CD8-positive, alpha-beta memory T cell (primary cell): ENCODE measurements around the gene SF3B6. TPM values are rescaled to one million over a fixed set of nuclear protein-coding genes. Genes with fewer than 3 reads are reported as not detected.
"Not testable (repeated sequence)": the region's sequence is repeated elsewhere in the genome, so short reads cannot be mapped to it uniquely, and the experiment has no call there.

Experiments used
- CTCF ChIA-PET: fragments of 350-600 bp; sonication (Branson Sonifier 250); formaldehyde crosslinking; loops from one replicate; lab custom pipeline; 2021; ENCODE audit warnings: antibody characterized with exemption; lab: Charles Lee
- POLR2A ChIA-PET: fragments of 350-600 bp; sonication (Branson Sonifier 250); formaldehyde crosslinking; loops from one replicate; lab custom pipeline; 2021; ENCODE audit warnings: antibody characterized with exemption; lab: Charles Lee
- DNase-seq, 5 donors: peaks; one replicate each; pipeline versions ENCODE4 v3.0.0 to v3.0.0-alpha.2; 2020 to 2022; ENCODE audit warnings: mixed read lengths in 1 of 5
- H3K27ac ChIP-seq: one replicate; pipeline ENCODE4 v1.7.0; 2013; ENCODE audit warnings: low read depth, mild to moderate bottlenecking, low read length, moderate library complexity
- H3K27me3 ChIP-seq: 2 replicates; pipeline ENCODE4 v1.7.0; 2013; ENCODE audit warnings: low read length, mild to moderate bottlenecking; ENCODE audit not compliant: insufficient read depth, poor library complexity, severe bottlenecking
- H3K36me3 ChIP-seq: 2 replicates; pipeline ENCODE4 v1.7.0; 2013; ENCODE audit warnings: mild to moderate bottlenecking, low read length, moderate library complexity; ENCODE audit not compliant: insufficient read depth
- H3K4me1 ChIP-seq: 2 replicates; pipeline ENCODE4 v1.7.0; 2013; ENCODE audit warnings: mild to moderate bottlenecking, low read length, moderate library complexity; ENCODE audit not compliant: insufficient read depth
- H3K4me3 ChIP-seq: 2 replicates; pipeline ENCODE4 v1.7.0; 2013; ENCODE audit warnings: mild to moderate bottlenecking, low read length
- H3K9me3 ChIP-seq: 2 replicates; pipeline ENCODE4 v1.7.0; 2013; ENCODE audit warnings: mild to moderate bottlenecking, low read length
- H3K27ac Mint-ChIP-seq, 8 donors: one replicate each; pipeline ENCODE4 v1.8.0; 2020 to 2021; ENCODE audit warnings: mixed read lengths in 8 of 8, mild to moderate bottlenecking in 6 of 8, inconsistent platforms in 3 of 8, moderate library complexity in 3 of 8
- H3K27me3 Mint-ChIP-seq, 2 donors: one replicate each; pipeline ENCODE4 v1.8.0; 2020 to 2021; ENCODE audit warnings: mixed read lengths in 2 of 2, mild to moderate bottlenecking in 1 of 2, moderate library complexity in 1 of 2
- H3K36me3 Mint-ChIP-seq, 3 donors: one replicate each; pipeline ENCODE4 v1.8.0; 2020 to 2021; ENCODE audit warnings: mixed read lengths in 3 of 3, inconsistent platforms in 1 of 3, mild to moderate bottlenecking in 1 of 3
- H3K4me1 Mint-ChIP-seq, 3 donors: one replicate each; pipeline ENCODE4 v1.8.0; 2020 to 2021; ENCODE audit warnings: mixed read lengths in 3 of 3, inconsistent platforms in 1 of 3, mild to moderate bottlenecking in 1 of 3
- H3K4me3 Mint-ChIP-seq, 7 donors: one replicate each; pipeline ENCODE4 v1.8.0; 2020 to 2021; ENCODE audit warnings: mixed read lengths in 7 of 7, mild to moderate bottlenecking in 6 of 7, moderate library complexity in 4 of 7, inconsistent platforms in 2 of 7
- H3K9me3 Mint-ChIP-seq, 5 donors: one replicate each; pipeline ENCODE4 v1.8.0; 2020 to 2022; ENCODE audit warnings: mixed read lengths in 5 of 5, mild to moderate bottlenecking in 3 of 5, moderate library complexity in 2 of 5, inconsistent platforms in 1 of 5
- polyA plus RNA-seq: library from polyadenylated mRNA; unstranded; fragments of 300-500 nt; fragmentation: Illumina TruSeq; gene quantifications from one replicate; pipeline ENCODE4 v1.2.3, GENCODE V29; 2021
- total RNA-seq, 2 experiments: library from RNA; stranded (reverse); gene quantifications; one replicate each; pipeline ENCODE4 v1.2.3, GENCODE V29; 2021

The SF3B6 gene
- total and polyA plus RNA-seq, 3 experiments from 2014 or later = 141 to 181 (median 146) TPM

DNA sequence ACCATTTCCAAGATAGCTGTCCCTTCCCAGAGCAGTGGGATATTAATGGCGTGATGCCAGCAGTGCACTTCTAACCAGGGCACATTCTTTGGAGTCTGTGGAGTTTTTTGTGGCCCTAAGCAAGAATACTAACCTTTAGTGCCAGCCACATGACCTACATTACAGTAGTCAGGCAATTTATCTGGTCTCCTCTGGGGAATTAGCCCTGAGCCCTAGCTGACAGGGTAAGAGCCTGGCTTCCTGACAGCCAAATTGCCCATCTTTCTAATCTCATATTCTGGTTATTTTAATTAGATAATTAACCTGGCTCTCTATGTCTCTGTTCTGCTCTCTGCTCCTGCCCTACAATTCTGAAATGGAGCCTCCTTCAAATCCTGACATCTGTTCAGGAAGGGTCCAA is 41.8 kb upstream of the SF3B6 start:
- Mint-ChIP-seq H3K4me1 (peaks cover 3 to 7% (median 7%) of the 10 kb centered on the region in 3 donors), H3K27me3 (no peaks in the 10 kb centered on the region), H3K9me3 (no peaks in the 10 kb centered on the region), H3K36me3 (peaks cover 0 to 7% (median under 1%) of the 10 kb centered on the region in 3 donors), H3K4me3 (no peak overlapping the region), H3K27ac (peak overlapping the region in 1 of 8 donors; percentile 21)
- peaks cover 5% of the 10 kb centered on the region for H3K4me1 ChIP-seq
- no peaks in the 10 kb centered on the region for H3K27me3 ChIP-seq
- no peak overlapping the region for H3K4me3 ChIP-seq
- DNase-seq = no peak
- H3K9me3 ChIP-seq = no peaks in the 10 kb centered on the region
- H3K27ac ChIP-seq = no peak overlapping the region
- ChIA-PET CTCF (no interaction called here), POLR2A (no interaction called here)
- no peaks in the 10 kb centered on the region for H3K36me3 ChIP-seq

DNA sequence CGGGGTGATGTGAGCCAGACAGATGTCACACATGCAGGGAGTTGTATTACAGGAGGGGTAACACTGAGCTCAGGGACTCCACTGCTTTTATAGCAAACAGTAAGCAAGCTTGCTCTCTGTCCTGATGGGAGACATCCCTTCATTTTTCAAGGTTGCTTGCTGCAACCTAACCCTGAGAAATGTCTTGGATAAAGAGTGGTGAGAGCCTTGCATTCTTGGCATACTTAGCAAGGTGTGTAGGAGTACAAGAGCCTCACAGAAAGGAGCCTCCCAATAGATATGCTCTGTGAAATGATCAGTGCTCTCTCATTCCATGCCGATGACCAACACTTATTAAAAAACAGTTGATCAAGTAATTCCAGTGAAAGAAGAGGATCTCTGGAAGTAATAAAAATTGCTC is 38.9 kb upstream of the SF3B6 start:
- H3K4me3 ChIP-seq = no peak overlapping the region
- DNase-seq = no peak

DNA sequence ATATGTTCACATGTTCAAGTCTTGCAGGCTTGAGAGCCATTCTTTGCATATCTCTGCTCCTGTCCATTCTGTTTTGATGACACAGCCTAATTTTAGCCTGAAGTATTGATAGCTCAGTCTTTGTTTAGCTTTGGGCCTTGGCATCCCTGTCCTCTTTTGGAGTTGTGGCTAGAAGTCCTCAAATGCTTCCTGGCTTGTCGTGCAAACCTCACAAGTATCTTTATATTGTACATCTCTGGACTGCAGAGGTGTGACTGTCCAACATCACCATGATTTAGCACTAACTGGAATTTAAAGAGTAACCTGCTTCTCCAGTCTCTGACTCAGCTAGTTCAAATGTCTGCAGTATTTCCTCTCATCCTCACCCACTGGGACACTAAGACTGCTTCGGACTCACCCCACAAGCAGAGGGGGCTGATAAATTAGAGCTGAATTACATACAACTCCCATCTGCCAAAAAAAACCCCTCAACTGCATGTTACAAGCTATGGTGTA is 35.3 kb upstream of the SF3B6 start:
- H3K4me1 ChIP-seq = no peaks in the 10 kb centered on the region
- H3K36me3 ChIP-seq = no peaks in the 10 kb centered on the region
- H3K9me3 ChIP-seq = no peaks in the 10 kb centered on the region
- no peak overlapping the region for H3K4me3 Mint-ChIP-seq
- H3K4me3 ChIP-seq = no peak overlapping the region
- POLR2A ChIA-PET = interaction anchor here (0.6 kb wide), 2 partner anchors 18 to 22 kb away, joined by 3 read pairs; no protein-coding TSS in a partner anchor
- peaks cover 3 to 25% (median 12%) of the 10 kb centered on the region in 5 donors for H3K9me3 Mint-ChIP-seq
- CTCF ChIA-PET = no interaction called here
- no peaks in the 10 kb centered on the region for H3K27me3 ChIP-seq
- peak overlapping the region in 1 of 8 donors; percentile 18 for H3K27ac Mint-ChIP-seq
- H3K27me3 Mint-ChIP-seq = no peaks in the 10 kb centered on the region
- H3K36me3 Mint-ChIP-seq = peaks cover 1 to 29% (median 3%) of the 10 kb centered on the region in 3 donors
- DNase-seq = no peak
- no peaks in the 10 kb centered on the region for H3K4me1 Mint-ChIP-seq
- no peak overlapping the region for H3K27ac ChIP-seq

More for the DNA sequence above, 38.9 kb upstream of the SF3B6 start:
- Mint-ChIP-seq H3K9me3 (no peaks in the 10 kb centered on the region), H3K4me3 (no peak overlapping the region), H3K27me3 (no peaks in the 10 kb centered on the region), H3K4me1 (no peaks in the 10 kb centered on the region), H3K36me3 (peaks cover 1 to 7% (median 3%) of the 10 kb centered on the region in 3 donors), H3K27ac (peak overlapping the region in 1 of 8 donors; percentile 35)
- no peaks in the 10 kb centered on the region for H3K36me3 ChIP-seq
- no peaks in the 10 kb centered on the region for H3K27me3 ChIP-seq
- no peak overlapping the region for H3K27ac ChIP-seq
- no peaks in the 10 kb centered on the region for H3K9me3 ChIP-seq
- CTCF ChIA-PET = no interaction called here
- POLR2A ChIA-PET = no interaction called here
- no peaks in the 10 kb centered on the region for H3K4me1 ChIP-seq

DNA sequence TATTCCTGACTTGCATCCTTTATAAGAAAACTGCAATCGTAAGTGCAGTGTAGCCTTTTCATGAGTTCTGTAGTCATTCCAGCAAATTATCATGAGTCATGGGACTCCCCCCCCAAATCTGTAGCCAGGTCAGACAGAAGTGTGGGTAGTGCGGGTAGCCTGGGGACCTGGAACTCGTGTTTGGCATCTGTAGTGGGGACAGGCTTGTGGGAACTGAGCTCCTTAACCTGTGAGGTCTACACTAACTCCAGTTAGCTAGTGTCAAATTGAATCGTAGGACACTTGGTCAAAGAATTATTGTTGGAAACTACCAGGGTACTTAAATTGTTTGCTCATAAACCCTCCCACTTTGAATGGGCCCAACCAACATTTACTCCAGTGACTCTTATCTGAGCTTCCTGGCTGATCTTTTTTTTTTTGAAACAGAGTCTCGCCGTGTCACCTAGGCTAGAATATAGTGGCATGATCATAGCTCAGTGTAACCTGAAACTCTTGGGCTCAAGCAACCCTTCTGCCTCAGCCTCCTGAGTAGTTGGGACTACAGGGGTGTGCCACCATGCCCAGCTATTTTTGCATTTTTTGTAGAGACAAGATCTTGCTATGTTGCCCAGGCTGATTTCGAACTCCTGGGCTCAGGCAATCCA is 34.7 kb upstream of the SF3B6 start:
- Histone ChIP-seq H3K4me1 (no peaks in the 10 kb centered on the region), H3K27ac (no peak overlapping the region), H3K9me3 (no peaks in the 10 kb centered on the region), H3K4me3 (no peak overlapping the region), H3K27me3 (no peaks in the 10 kb centered on the region), H3K36me3 (no peaks in the 10 kb centered on the region)
- DNase-seq = no peak
- Mint-ChIP-seq H3K4me3 (no peak overlapping the region), H3K27ac (peak overlapping the region in 1 of 8 donors; percentile 44), H3K9me3 (peaks cover 3 to 25% (median 14%) of the 10 kb centered on the region in 5 donors), H3K27me3 (no peaks in the 10 kb centered on the region), H3K4me1 (no peaks in the 10 kb centered on the region), H3K36me3 (peaks cover 1 to 32% (median 3%) of the 10 kb centered on the region in 3 donors)
- CTCF ChIA-PET = no interaction called here
- POLR2A ChIA-PET = no interaction called here

DNA sequence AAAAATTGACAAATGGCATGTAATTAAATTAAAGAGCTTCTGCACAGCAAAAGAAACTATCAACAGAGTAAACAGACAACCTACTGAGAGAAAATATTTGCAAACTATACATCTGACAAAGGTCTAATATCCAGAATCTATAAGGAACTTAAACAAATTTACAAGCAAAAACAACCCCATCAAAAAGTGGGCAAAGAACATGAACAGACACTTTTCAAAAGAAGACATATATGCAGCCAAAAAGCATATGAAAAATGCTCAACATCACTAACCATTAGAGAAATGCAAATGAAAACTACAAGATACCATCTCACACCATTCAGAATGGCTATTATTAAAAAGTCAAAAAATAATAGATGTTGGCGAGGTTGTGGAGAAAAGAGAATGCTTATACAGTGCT is 33.3 kb upstream of the SF3B6 start:
- Mint-ChIP-seq H3K36me3 (peaks cover 1 to 38% (median 3%) of the 10 kb centered on the region in 3 donors), H3K9me3 (peaks cover 3 to 25% (median 17%) of the 10 kb centered on the region in 5 donors)
- CTCF ChIA-PET = interaction anchor here (2.2 kb wide), 1 partner anchor 25 kb away, joined by 7 read pairs; the partner anchor contains the start of gene TP53I3
- H3K4me3 Mint-ChIP-seq, H3K27me3 ChIP-seq, H3K36me3 ChIP-seq, H3K27ac Mint-ChIP-seq, H3K27ac ChIP-seq, H3K4me1 ChIP-seq, DNase-seq, H3K9me3 ChIP-seq, POLR2A ChIA-PET, H3K4me3 ChIP-seq, H3K27me3 Mint-ChIP-seq, H3K4me1 Mint-ChIP-seq: not testable (repeated sequence)

DNA sequence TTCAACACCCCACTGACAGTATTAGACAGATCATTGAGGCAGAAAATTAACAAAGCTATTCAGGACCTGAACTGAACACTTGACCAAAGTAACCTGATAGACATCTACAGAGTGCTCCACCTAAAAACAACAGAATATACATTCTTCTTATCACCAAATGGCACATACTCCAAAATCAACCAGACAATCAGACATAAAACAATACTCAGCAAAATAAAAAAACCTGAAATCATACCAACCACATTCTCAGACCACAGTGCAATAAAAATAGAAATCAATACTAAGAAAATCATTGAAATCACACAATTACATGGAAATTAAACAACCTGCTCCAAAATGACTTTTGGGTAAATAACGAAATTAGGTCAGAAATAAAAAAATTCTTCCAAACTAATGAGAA is 31.2 kb upstream of the SF3B6 start:
- H3K27me3 ChIP-seq = no peaks in the 10 kb centered on the region
- H3K36me3 ChIP-seq = no peaks in the 10 kb centered on the region
- no peak overlapping the region for H3K27ac ChIP-seq
- no peak for DNase-seq
- H3K4me3 Mint-ChIP-seq = no peak overlapping the region
- no peak overlapping the region for H3K4me3 ChIP-seq
- H3K27me3 Mint-ChIP-seq = no peaks in the 10 kb centered on the region
- H3K27ac Mint-ChIP-seq = no peak overlapping the region
- H3K9me3 Mint-ChIP-seq = peaks cover 3 to 25% (median 17%) of the 10 kb centered on the region in 5 donors
- no peaks in the 10 kb centered on the region for H3K4me1 ChIP-seq
- CTCF ChIA-PET = interaction anchor here (2.2 kb wide), 1 partner anchor 23 kb away, joined by 7 read pairs; the partner anchor contains the start of gene TP53I3
- no peaks in the 10 kb centered on the region for H3K9me3 ChIP-seq
- H3K4me1 Mint-ChIP-seq = no peaks in the 10 kb centered on the region
- POLR2A ChIA-PET = no interaction called here
- peaks cover 7 to 37% (median 9%) of the 10 kb centered on the region in 3 donors for H3K36me3 Mint-ChIP-seq

DNA sequence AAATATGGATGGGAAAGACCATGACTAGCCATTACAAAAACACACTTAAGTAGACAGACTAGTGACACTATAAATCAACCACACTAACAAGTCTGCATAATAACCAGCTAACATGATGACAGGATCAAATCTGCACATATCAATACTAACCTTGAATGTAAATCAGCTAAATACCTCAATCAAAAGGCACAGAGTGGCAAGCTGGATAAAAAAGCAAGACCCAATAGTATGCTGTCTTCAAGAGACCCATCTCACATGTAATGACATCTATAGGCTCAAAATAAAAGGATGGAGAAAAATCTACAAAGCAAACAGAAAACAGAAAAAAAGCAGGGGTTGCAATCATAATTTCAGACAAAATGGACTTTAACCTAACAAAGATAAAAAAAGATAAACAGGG is 30.7 kb upstream of the SF3B6 start:
- no peak overlapping the region for H3K4me3 Mint-ChIP-seq
- H3K27ac Mint-ChIP-seq = no peak overlapping the region
- Histone ChIP-seq H3K27me3 (no peaks in the 10 kb centered on the region), H3K27ac (no peak overlapping the region), H3K36me3 (no peaks in the 10 kb centered on the region), H3K9me3 (no peaks in the 10 kb centered on the region), H3K4me1 (no peaks in the 10 kb centered on the region), H3K4me3 (no peak overlapping the region)
- ChIA-PET POLR2A (no interaction called here), CTCF (no interaction called here)
- H3K27me3 Mint-ChIP-seq = no peaks in the 10 kb centered on the region
- no peaks in the 10 kb centered on the region for H3K4me1 Mint-ChIP-seq
- H3K9me3 Mint-ChIP-seq = peaks cover 3 to 25% (median 17%) of the 10 kb centered on the region in 5 donors
- no peak for DNase-seq
- peaks cover 7 to 41% (median 12%) of the 10 kb centered on the region in 3 donors for H3K36me3 Mint-ChIP-seq

DNA sequence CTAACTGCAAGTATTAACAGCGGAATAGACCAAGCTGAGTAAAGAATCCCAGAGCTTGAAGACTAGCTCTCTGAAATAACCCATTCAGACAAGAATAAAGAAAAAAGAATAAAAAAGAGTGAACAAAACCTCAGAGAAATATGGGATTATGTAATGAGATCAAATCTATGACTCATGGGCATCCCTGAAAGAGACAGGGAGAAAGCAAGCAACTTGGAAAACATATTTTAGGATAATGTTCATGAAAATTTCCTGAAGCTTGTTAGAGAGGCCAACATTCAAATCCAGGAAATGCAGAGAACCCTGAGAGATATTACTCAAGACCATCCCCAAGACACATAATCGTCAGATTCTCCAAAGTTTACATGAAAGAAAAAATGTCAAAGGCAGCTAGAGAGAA is 29.7 kb upstream of the SF3B6 start:
- Mint-ChIP-seq H3K27me3 (no peaks in the 10 kb centered on the region), H3K4me1 (no peaks in the 10 kb centered on the region), H3K4me3 (no peak overlapping the region), H3K27ac (no peak overlapping the region), H3K36me3 (peaks cover 7 to 41% (median 14%) of the 10 kb centered on the region in 3 donors), H3K9me3 (peaks cover 3 to 25% (median 19%) of the 10 kb centered on the region in 5 donors)
- Histone ChIP-seq H3K36me3 (no peaks in the 10 kb centered on the region), H3K4me1 (no peaks in the 10 kb centered on the region), H3K27me3 (no peaks in the 10 kb centered on the region), H3K4me3 (no peak overlapping the region), H3K27ac (no peak overlapping the region), H3K9me3 (no peaks in the 10 kb centered on the region)
- CTCF ChIA-PET = no interaction called here
- no peak for DNase-seq
- POLR2A ChIA-PET = no interaction called here
